ENCODE measurements around the gene EIF2S1.

- no peak for TF ChIP-seq ZNF430 (CRISPR knock-in tag; IDR thresholded peaks at IDR 0.05)
- no peak for TF ChIP-seq ATF3 (CRISPR knock-in tag; IDR thresholded peaks at IDR 0.05)
- TF ChIP-seq MZF1 (CRISPR knock-in tag; IDR thresholded peaks at IDR 0.05; ENCODE audit: borderline replicate concordance), result no peak
- TF ChIP-seq EP300 (IDR thresholded peaks at IDR 0.05; ENCODE audit: low read depth in 2 of 2, low read length in 2 of 2), result no peak
- no peak for TF ChIP-seq EP300 (CRISPR knock-in tag; IDR thresholded peaks at IDR 0.05; ENCODE audit: borderline replicate concordance)
- no peak for TF ChIP-seq MYNN (CRISPR knock-in tag; IDR thresholded peaks at IDR 0.05; ENCODE audit: low read depth)
- no peak for TF ChIP-seq RARA (CRISPR knock-in tag; IDR thresholded peaks at IDR 0.05)
- TF ChIP-seq TAF1 (CRISPR knock-in tag; IDR thresholded peaks at IDR 0.05), result no peak
- no peak for TF ChIP-seq NCOA2 (CRISPR knock-in tag; IDR thresholded peaks at IDR 0.05)
- TF ChIP-seq RAD21 (CRISPR knock-in tag; IDR thresholded peaks at IDR 0.05), result no peak
- TF ChIP-seq, protein P1, sequence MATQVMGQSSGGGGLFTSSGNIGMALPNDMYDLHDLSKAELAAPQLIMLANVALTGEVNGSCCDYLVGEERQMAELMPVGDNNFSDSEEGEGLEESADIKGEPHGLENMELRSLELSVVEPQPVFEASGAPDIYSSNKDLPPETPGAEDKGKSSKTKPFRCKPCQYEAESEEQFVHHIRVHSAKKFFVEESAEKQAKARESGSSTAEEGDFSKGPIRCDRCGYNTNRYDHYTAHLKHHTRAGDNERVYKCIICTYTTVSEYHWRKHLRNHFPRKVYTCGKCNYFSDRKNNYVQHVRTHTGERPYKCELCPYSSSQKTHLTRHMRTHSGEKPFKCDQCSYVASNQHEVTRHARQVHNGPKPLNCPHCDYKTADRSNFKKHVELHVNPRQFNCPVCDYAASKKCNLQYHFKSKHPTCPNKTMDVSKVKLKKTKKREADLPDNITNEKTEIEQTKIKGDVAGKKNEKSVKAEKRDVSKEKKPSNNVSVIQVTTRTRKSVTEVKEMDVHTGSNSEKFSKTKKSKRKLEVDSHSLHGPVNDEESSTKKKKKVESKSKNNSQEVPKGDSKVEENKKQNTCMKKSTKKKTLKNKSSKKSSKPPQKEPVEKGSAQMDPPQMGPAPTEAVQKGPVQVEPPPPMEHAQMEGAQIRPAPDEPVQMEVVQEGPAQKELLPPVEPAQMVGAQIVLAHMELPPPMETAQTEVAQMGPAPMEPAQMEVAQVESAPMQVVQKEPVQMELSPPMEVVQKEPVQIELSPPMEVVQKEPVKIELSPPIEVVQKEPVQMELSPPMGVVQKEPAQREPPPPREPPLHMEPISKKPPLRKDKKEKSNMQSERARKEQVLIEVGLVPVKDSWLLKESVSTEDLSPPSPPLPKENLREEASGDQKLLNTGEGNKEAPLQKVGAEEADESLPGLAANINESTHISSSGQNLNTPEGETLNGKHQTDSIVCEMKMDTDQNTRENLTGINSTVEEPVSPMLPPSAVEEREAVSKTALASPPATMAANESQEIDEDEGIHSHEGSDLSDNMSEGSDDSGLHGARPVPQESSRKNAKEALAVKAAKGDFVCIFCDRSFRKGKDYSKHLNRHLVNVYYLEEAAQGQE (IDR thresholded peaks at IDR 0.05; ENCODE audit: borderline replicate concordance in 1 of 2, low read depth in 1 of 2, low read length in 2 of 2), result no peak
- no peak for TF ChIP-seq ZNF296 (CRISPR knock-in tag; conservative IDR thresholded peaks at IDR 0.05)
- TF ChIP-seq USF2 (IDR thresholded peaks at IDR 0.05; ENCODE audit: low read depth, low read length), result no peak
- TF ChIP-seq USF2 (CRISPR knock-in tag; IDR thresholded peaks at IDR 0.05; ENCODE audit: borderline replicate concordance), result no peak
These were observed 5.3 kb downstream of the EIF2S1 start for GRCh38 chr14:67365476-67365875.
